AG08396 (cell line): ENCODE measurements around the gene BICRA.
"Not testable (repeated sequence)": the region's sequence is repeated elsewhere in the genome, so short reads cannot be mapped to it uniquely, and the experiment has no call there.

Experiments
- DNase-seq: peaks from one replicate; pipeline ENCODE4 v3.0.0; 2012; ENCODE audit warnings: low spot score, mixed read lengths

Gene BICRA

GRCh38 chr19:47631681-47632446, 22.9 kb downstream of the BICRA start:
- DNase-seq, result no peak

DNA sequence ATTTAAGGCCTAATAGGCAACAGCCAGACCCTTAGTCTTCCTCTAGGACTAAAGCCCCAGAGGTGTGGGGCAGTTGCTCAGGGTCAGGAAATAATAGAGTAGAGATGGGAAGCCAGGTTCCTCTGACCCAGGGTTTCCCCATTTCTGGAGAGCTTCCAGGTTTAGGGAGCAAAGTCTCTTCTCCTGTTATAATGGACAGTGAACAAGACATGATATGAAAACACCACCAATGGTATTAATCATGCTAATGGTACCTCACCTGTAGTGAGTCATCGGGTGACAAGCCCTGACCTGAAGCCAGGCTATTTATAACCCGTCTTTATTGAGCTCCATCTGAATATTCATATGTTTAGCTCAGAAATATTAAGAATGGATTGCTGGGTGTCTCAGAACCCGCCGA, 24.6 kb downstream of the BICRA start:
- DNase-seq, result no peak

GRCh38 chr19:47633996-47634395, 25.1 kb downstream of the BICRA start:
- DNase-seq, result no peak

DNA sequence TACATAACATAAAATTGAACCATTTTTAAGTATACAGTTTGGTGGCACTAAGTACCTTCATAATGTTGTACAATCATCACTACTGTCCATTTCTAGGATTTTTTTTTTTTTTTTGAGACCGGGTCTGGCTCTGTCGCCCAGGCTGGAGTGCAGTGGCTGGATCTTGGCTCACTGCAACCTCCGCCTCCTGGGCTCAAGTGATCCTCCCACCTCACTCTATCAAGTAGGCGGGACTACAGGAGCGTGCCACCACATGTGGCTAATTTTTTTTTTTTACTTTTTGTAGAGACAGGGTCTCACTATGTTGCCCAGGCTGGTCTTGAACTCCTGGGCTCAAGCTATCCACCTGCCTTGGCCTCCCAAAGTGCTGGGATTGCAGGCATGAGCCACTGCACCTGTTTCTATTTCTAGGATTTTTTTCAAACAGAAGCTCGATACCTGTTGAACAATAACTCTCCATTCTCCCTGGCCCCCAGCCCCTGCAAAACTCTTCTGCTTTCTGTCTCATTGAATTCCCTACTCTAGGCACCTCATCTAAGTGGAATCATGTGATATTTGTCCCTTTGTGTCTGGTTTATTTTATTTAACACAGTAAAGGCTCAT, 26.3 kb downstream of the BICRA start:
- DNase-seq, result not testable (repeated sequence)

DNA sequence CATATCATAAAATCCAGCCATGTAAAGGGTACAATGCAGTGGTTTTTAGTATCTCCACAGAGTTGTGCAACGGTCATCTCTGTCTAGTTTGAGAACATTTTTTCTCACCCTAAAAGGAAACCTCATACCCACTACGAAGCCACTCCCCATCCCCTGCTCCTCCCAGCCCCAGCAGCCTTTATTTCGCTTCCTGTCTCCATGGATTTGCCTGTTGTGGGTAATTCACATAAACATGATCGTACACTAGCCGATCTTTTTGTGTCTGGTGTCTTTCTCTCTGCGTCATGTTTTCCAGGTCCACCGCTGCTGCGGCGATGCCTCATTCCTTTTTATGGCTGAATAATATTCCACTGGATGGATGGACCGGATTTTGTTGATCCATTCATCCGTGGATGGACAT, 28.6 kb downstream of the BICRA start:
- no peak for DNase-seq

- no peak for DNase-seq
Observed at GRCh38 chr19:47641891-47642485, 33.1 kb downstream of the BICRA start.

GRCh38 chr19:47643281-47643680, 34.3 kb downstream of the BICRA start:
- DNase-seq, result no peak

DNA sequence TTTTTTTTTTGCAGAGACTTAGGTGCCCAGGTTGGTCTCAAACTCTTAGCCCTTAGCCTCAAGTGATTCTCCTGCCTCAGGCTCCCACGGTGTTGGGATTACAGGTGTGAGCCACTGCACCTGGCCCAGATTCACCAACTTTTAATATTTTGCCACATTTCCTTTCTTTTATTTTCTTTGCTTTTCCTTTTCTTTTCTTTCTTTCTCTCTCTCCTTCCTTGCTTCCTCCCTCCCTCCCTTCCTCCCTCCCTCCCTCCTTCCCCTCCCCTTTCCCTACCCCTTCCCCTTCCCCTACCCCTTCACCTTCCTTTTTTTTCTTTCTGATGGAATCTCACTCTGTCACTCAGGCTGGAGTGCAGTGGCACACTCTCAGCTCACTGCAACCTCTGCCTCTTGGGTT, 35.3 kb downstream of the BICRA start:
- no peak for DNase-seq

- no peak for DNase-seq
Observed at GRCh38 chr19:47644743-47645482, 36.0 kb downstream of the BICRA start.

- no peak for DNase-seq
Observed at GRCh38 chr19:47646924-47647323, 38.0 kb downstream of the BICRA start.

DNA sequence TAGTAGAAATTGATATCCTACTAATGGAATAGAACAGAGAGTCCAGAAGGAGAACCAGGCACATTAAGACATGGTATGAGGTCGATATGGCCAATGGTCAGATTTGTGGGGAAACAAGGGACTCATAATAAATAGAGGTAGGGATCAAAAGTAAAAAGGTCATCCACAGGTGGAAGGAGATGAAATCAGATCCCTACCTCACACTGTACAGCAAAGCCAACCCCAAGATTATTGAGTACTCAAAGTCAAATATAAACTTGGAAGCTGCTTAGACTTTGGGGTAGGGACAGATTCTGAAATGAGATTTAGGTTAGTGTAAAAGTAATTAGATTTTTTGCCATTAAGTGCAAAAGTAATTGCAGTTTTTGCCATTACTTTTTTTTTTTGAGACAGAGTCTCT, 40.7 kb downstream of the BICRA start:
- DNase-seq, result no peak

- DNase-seq, result no peak
Observed at GRCh38 chr19:47650700-47651099, 41.8 kb downstream of the BICRA start.

GRCh38 chr19:47651132-47651531, 42.2 kb downstream of the BICRA start:
- no peak for DNase-seq

GRCh38 chr19:47651691-47652090, 42.8 kb downstream of the BICRA start:
- DNase-seq, result no peak

- DNase-seq, result no peak
Observed at GRCh38 chr19:47652285-47652684, 43.4 kb downstream of the BICRA start.

GRCh38 chr19:47653856-47654255, 44.9 kb downstream of the BICRA start:
- no peak for DNase-seq

DNA sequence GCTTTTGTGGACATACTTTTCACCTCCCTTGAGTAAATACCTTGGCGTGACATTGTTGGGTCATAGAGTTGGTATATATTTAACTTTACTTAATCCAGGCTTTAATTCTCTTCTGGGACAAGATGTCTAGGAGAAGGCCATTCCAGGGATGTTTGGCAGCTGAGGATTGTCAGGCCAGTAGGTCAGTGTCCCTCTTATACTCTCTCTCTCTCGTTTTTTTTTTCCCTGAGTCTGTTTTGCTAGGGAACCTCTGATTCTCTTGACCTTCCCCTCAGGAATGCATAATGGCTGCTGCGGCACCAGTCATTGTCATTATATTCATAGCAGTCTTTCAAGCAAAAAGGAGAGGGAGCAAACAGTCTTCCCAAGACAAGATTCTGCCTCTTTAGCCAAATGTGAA, 48.8 kb downstream of the BICRA start:
- DNase-seq, result no peak

DNA sequence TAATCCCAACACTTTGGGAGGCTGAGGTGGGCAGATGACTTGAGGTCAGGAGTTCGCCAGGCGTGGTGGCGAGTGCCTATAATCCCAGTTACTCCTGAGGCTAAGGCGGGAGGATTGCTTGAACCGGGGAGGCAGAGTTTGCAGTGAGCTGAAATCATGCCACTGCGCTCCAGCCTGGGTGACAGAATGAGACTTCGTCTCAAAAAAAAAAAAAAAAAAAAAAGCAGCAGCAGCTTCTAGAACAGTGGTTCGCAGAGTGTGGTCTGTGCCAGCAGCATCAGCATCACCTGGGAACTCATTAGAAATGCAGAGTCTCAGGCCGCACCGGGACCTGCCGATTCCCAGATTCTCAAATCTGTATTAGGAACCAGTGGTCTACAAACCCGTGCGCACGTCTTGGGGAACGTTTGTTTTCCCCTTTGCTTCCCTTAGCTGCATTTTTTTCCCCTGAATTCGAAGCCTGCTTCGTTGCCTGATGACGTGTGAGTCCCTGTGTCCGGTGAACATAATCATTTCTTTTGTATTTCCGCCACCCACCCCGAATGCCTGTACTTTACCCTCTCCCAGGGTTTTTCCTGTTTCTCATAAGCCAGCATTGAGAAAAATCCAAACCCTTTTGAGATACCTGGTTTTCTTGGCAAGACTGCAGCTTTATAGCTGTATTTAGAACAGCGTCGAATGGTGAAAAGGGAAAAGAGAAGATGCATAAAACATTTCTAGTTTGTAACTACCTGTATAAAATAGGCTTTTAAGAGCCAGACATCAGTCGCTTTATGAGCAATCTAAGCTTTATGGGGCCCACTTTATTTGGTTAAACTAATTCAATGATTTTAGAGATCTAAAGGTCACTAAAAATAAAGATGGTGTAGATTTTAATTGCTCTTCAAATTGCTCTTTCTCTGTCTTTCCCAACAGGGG, 49.8 kb downstream of the BICRA start:
- DNase-seq, result no peak

DNA sequence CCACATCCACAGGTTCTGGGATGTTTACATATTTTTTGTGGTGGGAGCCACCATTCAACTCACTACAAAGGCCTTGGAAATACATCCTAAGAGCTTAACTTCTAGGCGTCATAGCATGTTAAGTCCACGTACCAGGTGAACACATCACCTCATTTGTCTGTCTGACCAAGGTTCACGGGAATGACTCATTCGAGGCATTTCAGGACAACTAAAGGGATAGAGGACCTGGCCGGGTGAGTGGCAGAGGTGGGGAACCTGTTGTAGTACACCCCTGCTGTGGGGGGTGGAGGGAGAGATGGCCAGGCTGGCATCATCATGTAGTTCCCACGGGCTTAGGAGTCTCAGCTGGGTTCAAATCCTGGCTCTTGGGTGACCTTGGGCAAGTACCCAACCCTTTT, 51.5 kb downstream of the BICRA start:
- DNase-seq, result no peak

- DNase-seq, result no peak
Observed at GRCh38 chr19:47661161-47661560, 52.2 kb downstream of the BICRA start.

DNA sequence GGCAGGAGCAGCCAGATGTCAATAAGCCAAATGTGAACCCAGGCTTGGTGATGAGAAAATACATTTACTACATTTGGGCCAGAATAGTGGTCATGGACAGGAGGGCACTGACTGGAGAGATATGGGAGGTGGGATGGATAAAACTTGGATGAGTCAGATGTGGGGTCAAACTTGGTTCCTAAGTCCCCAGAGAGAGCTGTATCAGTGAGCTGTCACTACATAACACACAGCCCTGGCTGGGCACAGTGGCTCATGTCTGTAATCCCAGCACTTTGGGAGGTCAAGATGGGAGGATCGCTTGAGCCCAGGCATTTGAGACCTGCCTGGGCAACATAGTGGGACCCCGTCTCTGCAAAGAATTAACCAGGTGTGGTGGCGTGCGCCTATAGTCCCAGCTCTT, 52.7 kb downstream of the BICRA start:
- DNase-seq, result no peak

DNA sequence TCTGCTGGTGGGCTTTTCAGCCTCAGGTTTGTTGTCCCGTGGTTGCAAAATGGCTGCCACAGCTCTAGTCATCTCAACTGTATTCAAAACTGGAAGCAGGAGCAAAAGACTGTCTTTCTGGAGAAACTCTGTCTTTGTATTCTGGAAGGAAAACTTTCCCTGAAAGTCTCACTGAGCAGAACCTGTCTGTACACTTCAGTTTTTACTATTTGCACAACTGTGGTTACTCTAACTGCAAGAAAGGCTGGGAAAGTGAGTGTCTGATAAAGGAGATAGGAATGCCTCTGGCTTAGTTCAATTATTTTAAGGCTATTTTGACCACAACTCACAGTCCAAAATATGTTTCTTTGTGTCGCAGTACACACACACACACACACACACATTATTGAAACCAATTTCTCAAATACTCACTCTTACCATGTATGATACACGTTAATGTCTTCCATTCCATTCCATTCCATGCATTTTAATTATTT, 54.5 kb downstream of the BICRA start:
- peak; percentile 81 for DNase-seq
